HG02885 (cell line): ENCODE data around the gene HERC2.

ENCODE experiments used
- ATAC-seq: cut with Tn5 transposase; IDR thresholded peaks from one replicate; pipeline ENCODE4 v1.9.1; 2021; ENCODE audit warnings: mild to moderate bottlenecking; ENCODE audit not compliant: unreplicated experiment, poor library complexity

HERC2 gene

DNA sequence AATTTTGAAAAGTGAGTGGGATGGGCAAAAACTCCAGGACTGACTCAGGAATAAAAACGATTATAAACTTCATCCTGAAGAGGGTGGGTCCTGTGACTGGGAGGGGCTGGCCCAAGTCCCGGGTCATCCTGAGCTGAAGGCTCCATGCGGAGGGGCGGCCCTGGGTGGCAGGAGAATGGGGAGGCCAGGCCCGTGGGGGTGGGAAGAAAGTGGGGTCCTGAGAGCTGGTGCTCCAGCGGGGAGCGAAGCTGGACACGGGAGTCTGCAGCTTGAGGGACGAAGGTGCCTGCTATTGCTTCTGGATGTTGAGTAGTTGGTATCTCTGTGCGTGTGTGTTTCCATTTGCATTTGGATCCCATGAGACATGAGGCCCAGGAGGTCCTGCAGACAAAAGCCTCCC is 218.1 kb downstream of the HERC2 start:
- no peak for ATAC-seq

DNA sequence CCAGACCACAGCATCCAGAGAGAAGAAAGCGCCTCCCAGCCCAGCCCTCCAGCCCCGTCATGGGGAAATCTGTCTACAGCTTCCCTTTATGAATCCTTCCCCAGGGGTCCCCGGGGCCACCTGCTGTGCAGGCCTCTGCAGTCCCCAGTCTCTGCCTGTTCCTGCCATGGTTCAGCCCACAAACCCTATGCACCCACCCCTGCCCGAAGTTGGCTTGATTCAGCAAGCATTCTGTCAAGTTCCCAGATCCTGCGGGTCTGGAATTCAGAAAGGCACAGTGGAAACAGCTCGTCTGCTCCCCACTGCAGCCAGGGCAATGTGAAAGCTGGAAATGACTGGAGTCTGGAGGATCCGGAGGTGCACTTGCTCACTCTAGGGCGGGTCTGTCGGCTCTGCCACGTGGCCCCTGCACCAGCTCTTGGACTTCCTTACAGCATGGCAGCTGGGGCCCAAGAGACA is 220.0 kb downstream of the HERC2 start:
- ATAC-seq = no peak

DNA sequence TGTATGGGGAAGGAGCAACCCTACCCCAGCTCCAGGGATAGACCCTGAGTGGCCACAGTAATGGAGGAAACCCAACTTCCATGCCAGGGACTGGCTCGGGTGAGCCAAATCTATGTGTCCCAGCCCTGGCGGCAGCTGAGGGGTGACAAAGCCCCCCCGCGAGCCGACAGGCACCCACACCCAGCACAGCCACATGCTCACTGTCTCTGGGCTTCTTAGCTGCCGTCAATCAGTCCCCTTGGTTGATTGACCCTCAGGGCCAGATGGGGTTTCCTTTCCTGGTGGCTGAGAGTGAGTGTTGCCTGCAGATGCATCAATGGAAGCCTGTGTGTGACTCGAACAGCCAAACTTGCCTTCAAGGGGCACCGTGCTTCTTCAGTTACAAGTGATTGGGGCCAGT is 220.8 kb downstream of the HERC2 start:
- no peak for ATAC-seq

DNA sequence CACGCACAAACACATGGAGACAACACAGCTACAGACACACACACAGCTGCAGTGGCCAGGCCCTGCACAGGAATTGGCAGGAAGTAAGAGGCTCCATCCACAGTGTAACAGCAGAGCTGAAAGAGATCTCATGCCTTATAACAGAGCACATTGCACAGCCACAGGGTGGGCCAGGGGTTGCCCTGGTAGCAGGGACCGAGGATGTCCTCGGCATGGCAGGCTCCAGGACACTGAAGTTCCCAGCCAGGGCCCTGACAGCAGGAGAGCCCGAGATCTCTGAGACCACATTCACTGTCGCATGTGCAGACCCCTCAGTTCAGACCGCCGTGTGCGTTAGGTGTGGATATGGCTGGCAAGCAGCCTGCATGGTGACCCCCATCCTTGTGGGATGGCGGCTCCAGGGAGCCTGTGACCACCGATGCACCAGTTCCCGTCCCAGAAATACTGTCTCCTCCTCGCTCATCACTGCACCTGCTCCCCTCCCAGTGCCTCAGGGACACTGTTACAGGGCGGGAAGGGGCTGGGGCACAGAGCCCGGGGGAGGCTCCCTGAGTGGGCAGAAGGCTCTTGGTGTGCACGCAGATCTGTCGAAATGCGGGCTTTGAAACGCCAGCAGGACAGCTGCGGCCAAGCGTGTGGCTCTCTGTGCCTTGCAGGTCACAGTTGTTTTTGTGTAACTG is 221.3 kb downstream of the HERC2 start:
- ATAC-seq = no peak

DNA sequence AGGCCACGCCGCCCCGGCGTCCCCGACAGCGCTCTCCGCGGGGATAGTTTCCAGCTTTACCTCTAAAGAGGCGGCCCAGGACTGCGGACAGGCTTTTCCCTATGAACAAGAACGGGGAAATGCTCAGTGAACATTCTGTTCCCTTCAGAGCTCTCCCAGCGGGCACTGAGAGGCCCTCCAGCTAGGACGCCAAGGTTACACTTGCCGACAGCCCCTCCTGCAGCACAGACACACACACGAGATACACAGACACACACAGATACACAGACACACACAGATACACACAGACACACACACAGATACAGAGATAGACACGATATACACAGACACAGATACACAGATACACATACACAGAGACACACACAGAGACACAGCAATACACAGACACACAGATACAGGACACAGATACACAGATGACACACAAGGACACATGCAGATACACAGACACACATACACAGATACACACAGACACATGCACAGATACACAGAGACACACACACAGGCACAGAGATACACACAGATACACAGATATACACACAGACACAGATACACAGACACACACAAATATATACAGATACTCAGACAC is 222.3 kb downstream of the HERC2 start:
- no peak for ATAC-seq

DNA sequence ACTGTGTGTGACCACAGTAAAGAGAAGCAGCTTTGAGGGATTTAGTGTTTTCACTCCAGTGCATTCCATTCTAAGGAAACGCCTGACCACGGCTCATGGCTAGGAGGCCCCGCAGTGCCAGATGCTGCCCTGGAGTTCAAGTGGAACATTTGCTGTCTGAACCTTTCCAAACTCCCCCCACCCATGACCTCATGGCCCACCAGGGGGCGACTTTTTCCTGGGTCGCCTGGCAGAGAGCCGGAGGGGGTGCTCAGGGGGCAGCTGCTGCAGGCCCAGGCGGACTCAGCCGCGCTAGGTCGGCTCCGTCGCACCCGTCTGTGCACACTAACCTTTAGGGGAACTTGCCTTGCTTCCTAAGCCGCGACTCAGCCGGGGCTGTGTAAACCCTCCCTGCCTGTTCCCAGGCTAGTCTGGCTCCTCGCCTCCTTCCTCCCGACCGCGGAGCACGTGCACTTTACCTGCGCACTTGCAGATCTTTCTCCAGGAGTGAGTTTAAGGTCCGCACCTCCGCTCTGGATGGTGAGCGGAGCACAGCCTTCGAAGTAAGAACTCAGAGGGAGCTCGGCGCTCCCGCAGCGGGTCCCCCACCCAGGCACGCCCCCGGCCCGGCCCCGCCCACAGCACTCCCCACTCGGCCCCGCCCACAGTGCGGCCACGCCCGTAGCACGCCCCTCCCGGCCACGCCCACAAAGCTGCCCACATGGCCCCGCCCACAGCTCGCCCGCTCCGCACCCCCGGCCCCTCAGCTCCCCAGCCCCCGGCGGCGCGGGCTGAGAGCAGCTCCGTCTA is 223.0 kb downstream of the HERC2 start, which contains the start of gene OCA2:
TSS of gene OCA2 (minus strand) at position 550 of the 789 bp plus-strand sequence. CDS start 17,441 bp downstream, outside the sequence.
- ATAC-seq = no peak

DNA sequence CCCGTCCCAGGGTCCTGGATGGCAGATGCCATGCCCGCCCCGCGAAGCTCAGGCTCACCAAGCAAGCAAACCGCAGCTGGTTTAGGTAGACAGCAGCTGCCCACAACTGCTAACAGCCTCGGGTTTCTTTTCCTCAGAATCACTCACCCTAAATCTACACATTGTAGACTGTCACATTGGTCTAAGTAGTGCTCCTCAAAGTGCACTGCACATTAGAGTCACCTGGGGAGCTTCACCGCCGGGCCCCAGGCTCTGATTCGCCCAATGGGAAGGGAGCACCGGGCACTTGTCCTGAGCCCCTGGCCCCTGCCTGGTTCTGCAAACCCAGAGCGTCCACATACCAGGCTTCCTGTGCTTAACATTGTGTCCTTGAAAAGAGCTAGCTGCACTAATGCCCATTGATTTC is 223.6 kb downstream of the HERC2 start:
- ATAC-seq = no peak

DNA sequence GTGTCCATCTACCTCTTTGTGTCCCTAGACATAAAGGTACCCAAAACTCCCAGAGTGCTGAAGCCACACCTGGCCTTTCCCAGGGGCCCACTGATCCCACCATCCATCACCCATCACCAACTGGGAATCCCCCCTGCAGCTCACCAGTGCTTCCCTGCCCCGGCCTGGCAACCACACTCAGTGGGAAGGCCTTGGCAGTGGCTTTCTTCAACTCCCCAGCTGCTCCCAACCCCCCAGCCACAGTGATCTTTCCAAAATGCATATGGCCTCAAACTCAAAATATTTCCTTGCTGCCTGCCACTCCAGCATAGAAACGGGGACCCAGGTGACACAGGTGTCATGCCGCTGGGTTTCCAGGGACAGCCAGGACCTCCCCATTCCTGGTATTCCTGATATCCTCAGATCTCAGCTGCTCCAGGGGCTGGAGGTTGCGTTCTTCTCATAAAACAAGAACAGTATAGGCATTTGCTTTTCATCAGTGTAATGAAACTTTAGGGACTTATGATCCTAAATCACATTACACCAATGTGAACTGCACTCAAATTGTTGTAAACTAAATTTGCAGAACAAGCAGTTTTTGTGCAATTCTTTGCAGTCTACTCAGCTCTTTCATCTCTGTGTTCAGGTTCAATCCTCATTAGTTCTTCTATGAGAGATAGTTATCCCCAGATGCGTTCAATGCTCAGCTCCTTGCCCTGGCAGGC is 224.2 kb downstream of the HERC2 start:
- no peak for ATAC-seq

DNA sequence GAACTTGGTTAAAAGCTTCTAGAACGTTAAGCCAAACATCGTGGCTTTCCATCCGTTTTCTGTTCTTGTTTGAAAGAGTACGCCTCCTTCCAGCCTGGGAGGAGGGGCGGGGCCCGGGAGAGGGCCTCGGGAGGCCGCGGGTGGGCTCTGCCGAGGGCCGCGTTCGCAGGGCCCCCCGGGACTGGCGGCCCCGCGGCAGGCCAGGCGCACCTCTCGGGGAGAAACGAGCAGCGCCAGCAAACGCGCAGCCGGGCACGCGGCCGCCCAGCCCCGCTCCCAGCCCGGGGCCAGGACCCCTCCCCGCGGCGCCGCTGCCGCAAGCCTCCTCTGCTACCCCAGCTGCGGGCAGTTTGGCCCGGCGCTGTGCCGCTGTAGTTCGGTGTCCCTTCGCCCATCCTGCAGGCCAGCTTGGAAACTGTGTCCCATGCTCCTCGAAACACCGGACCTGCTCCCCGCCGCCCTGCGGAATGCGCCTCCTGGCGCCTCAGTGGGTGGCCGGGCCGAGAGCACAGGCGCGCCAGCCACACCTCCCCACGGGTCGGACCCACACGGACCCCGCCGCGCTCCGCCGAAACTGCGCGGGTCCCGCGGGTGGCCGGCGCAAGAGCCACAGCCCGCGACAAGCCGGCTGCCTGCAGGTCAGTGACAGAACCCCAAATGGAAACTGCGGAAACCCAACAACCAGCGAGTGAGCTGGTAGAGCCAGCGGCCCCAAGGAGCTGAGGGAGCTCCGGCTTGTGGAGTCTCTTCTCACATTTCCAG is 225.1 kb downstream of the HERC2 start:
- ATAC-seq = no peak

DNA sequence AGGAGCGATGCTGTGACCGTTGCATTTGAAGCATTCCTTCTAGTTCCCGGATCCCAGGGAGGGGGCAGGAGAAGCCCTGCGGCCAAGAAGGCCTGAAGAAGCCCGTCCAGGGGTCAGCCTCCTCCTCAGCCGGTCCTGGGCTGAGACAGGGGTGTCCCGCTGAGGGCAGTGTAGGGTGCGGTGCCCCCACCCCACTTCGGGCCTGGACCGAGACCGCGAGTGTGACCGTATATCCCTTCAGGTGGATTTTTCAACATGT is 225.6 kb downstream of the HERC2 start:
- ATAC-seq = peak; percentile 9

DNA sequence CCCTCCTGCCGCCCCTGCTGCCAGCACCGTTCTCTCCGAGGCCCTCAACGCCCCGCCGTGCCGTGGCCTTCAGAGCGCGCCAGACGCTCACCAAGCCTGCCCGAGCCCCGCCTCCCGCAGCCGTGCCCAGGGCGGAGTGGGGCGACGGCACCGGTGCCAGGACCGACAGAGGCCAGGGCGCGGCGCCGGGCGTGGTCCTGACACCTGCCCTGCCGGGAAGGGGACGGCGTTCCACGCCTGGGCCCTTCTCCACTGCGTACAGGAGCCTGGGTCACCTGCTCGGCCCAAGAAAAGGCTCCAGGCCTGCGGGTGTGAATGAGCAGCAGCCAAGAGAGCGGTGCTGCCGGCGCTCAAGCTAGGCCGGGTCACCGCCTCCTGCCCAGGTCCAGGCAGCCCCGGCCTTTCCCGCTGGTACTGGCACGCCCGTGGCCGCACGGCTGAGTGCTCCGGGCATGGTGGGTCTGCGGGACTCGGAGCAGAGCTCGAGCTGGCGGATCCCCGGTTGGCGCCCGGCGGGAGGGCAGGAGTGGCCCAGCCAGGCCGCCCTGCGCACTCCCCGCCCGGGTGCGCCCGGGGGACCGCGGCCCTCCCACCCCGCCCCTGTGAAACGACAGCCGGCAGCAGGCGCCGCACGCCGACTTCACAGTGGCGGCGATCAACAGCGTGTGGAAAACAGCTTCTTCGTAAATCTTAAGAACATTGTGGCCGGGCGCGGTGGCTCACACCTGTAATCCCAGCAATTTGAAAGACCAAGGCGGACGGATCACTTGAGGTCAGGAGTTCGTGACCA is 227.1 kb downstream of the HERC2 start:
- ATAC-seq = no peak

DNA sequence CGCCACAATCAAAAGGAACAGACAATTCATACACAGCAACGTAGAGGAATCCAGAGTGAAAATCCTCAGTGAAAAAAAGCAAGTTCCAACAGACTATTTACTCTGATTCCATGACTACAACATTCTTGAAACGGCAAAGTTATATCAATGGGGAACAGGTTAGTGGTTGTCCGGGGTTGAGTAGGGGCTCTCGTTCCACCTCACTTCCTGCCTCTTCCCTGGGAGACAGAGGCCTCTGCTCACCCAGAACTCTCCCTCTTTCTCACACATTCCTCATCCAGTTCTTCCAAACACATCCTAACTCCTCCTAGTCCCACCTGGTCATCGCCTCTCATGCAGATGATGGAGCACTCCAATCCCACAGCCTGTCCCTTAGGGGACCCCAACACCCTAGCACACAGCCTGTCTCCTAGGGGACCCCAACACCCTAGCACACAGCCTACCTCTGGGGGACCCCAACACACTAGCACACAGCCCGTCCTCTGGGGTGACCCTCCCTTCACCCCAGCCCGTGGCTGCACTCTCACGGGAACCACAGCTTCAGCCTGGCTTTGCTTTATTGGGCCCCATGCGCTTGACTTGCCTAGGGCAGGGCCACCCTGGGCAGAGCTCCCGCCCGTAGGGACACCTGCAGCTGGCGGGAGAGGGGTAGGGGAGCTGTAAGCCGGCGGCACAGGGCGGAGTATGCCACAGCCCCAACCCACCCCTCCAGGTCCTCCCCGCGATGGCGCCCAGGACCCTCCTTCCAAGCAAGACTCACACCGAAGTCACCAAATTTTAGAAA is 228.0 kb downstream of the HERC2 start:
- no peak for ATAC-seq

DNA sequence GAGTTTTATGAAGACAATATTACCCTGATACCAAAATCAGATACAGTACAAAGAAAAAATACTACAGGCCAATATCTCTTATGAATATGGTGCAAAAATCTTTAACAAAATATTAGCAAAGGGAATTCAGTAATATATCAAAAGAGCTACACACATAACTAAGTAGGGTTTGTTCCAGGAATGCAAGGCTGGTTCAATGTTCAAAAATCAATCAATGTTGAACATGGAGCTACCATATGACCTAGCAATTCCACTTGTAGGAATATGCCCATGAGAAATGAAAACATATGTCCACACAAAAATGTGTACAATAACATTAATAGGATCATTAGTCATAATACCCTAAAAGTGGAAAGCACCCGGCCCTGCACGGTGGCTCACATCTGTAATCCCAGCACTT is 230.7 kb downstream of the HERC2 start:
- no peak for ATAC-seq

DNA sequence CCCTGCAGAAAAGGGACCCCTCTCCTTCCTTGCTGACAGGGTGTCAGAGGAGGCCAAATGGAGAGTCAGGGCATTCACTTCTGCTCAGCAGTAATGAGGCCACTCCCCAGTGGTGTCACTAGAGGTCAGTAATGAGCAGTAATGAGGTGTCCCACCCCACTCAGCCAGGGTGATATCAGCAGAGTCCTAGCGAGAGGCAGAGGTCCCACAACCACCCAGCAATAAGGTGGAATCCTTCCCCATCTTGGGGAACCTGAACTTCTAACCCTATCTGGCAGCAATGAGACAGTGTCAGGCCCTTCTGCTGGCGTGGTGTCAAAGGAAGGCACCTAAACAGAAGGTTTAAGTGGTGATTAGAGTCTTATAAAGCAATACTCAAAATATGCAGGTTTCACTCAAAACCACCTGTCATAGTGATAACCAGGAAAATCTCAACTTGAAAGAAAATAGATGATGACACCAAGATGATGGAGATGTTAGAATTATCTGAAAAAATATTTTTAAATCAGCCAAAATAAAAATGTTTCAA is 235.7 kb downstream of the HERC2 start:
- peak; percentile 99 for ATAC-seq

DNA sequence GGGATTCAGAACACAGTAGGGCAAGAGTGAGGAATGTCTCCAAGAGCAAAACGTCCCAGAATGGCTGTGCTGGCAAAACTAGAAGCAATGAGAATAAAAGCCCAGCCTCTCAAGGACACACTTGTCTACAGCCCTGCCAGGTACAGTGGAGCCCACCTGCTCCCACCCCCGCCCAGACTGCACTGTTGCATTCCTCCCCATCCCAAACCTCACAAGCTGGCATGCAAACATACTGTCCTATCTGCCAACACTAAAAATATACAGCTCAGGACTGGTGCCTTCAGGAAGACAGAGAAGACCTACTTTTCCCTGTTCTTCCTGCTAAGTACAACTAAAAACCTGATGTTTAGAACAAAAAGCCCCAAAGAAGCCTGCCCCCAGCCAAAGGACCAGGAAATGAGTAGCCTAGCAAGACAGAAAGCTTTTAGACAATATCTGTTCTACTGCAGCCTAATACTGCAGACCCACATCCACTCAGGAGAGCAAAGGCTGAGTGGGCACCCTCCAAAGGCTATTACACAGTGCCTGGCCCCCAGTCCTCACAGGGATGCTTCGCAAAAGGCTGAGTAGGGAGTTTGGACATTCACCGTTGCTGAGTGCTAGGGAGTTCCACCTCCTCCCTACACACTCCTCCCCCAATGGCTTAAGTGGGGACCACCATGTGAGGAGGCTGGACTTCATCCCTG is 236.3 kb downstream of the HERC2 start:
- ATAC-seq = peak; percentile 28

DNA sequence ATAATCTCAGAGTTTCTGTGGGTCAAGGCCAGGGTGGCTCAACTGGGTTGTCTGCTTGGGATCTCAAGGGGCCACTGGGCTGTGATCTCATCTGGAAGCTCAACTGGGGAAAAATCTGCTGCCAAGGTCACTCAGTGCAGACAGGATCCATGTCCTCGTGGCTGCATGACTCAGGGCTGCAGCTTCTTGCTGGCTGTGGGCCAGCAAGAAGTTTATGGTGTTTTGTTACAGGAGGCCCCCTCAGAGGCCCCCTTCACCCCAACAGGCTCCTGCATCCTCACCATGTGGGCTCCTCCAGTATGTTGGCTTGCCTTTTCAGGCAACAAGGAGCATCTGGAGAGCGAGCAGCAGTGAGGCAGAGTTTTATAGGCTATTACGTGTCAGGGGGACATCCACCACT is 237.4 kb downstream of the HERC2 start:
- ATAC-seq = no peak

DNA sequence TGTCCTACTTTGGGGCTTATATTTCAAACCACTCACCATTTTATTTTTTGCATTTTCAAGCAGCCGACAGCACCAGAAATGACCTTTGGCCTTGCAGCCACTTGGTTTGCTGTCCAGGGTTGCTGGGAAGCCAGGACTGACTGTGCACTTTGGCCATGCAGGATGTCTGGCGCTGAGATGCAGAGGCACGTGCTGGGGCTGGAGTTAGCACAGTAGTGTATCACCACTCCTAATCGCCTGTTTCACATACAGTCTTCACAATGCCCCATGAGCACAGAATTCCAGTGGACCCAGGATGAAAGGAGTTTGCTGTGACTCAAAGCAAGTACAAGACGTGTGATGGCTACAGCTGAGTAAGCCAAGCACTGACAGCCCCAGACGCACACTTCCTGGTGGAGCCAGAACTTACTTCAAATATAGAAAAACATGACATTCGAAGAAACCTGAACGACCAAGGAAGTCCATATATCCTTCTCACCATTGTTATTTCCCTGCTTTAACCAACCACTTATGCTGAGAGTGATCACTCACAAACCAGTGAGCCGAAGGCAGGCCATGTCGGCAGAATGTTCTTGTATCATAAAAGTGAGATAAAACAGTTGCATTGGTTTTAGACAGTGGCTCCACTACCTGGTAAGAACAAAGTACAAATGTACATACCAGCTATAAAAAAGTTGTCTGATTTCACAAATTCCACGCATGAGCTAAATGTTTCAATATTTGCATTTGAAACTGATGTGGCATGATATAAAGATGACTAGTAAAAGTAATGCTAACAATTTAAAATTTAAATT is 238.9 kb downstream of the HERC2 start:
- no peak for ATAC-seq
